H1 (cell line): Measurements from ENCODE around the gene CYP2B6. TPM values are rescaled to one million over a fixed set of nuclear protein-coding genes. Genes with fewer than 3 reads are reported as not detected.

Experiments used
- CTCF ChIA-PET: fragments of 300-600 bp; sonication (Branson Sonifier 250); formaldehyde crosslinking; loops from one replicate; lab custom pipeline; 2021; ENCODE audit not compliant: partially characterized antibody; lab: Charles Lee
- POLR2A ChIA-PET: fragments of 300-600 bp; sonication (Branson Sonifier 250); formaldehyde crosslinking; loops from one replicate; lab custom pipeline; 2021; ENCODE audit warnings: inconsistent platforms; ENCODE audit not compliant: partially characterized antibody; lab: Charles Lee
- DNase-seq, 2 experiments: peaks; one replicate each; pipeline versions ENCODE4 v3.0.0 to v3.0.0-alpha.2; 2010 to 2022; ENCODE audit warnings: low spot score in 2 of 2, low read depth in 1 of 2, mixed read lengths in 1 of 2
- FAIRE-seq: peaks from 2 replicates; lab custom pipeline; 2011; peaks lifted over from hg19 to GRCh38; lab: Jason Lieb, UNC
- H2AFZ ChIP-seq: 2 replicates; pipeline ENCODE4 v1.8.1; 2012; ENCODE audit warnings: low read length, inconsistent platforms
- H2AK5ac ChIP-seq: 2 replicates; pipeline ENCODE4 v1.6.1; 2013; ENCODE audit warnings: low read depth, low read length
- H2BK120ac ChIP-seq: replicated peaks from 2 replicates; pipeline ENCODE3; 2013; ENCODE audit warnings: low read depth, low read length, inconsistent platforms
- H2BK12ac ChIP-seq: 2 replicates; pipeline ENCODE4 v1.6.1; 2013; ENCODE audit warnings: low read depth, low read length
- H2BK15ac ChIP-seq: 2 replicates; pipeline ENCODE4 v1.6.1; 2013; ENCODE audit warnings: low read length
- H2BK20ac ChIP-seq: 2 replicates; pipeline ENCODE4 v1.6.1; 2013; ENCODE audit warnings: low read length
- H2BK5ac ChIP-seq: 2 replicates; pipeline ENCODE4 v1.6.1; 2013; ENCODE audit warnings: low read depth, low read length
- H3K14ac ChIP-seq: 2 replicates; pipeline ENCODE4 v1.6.1; 2013; ENCODE audit warnings: inconsistent platforms; ENCODE audit not compliant: insufficient read length
- H3K18ac ChIP-seq: 2 replicates; pipeline ENCODE4 v1.6.1; 2013; ENCODE audit warnings: low read length; ENCODE audit errors: extremely low read depth
- H3K23ac ChIP-seq: 2 replicates; pipeline ENCODE4 v1.6.1; 2013; ENCODE audit warnings: inconsistent platforms; ENCODE audit not compliant: insufficient read length
- H3K23me2 ChIP-seq: 2 replicates; pipeline ENCODE4 v1.6.1; 2013; ENCODE audit warnings: low read depth, low read length
- H3K27ac ChIP-seq: 2 replicates; pipeline ENCODE4 v1.6.1; 2011; ENCODE audit warnings: low read depth, low read length, inconsistent platforms
- H3K27me3 ChIP-seq, 4 experiments: replicated peaks in 1 of 4; 1 replicate in 1 of 4; 2 replicates in 3 of 4; pipeline versions ENCODE4 v1.6.1 to v1.8.1; 2011 to 2013; ENCODE audit warnings: low read length in 3 of 4, mild to moderate bottlenecking in 3 of 4, inconsistent platforms in 2 of 4, mixed read lengths in 2 of 4, moderate library complexity in 1 of 4; ENCODE audit not compliant: control insufficient read depth in 3 of 4, insufficient read depth in 3 of 4; ENCODE audit errors: extremely low read depth in 1 of 4
- H3K36me3 ChIP-seq, 4 experiments: 2 replicates each; pipeline versions ENCODE4 v1.6.1 to v1.8.1; 2011 to 2013; ENCODE audit warnings: mild to moderate bottlenecking in 4 of 4, low read length in 3 of 4, moderate library complexity in 2 of 4, control low read depth in 1 of 4, inconsistent platforms in 1 of 4; ENCODE audit not compliant: insufficient read depth in 4 of 4, control insufficient read depth in 2 of 4
- H3K4ac ChIP-seq: replicated peaks from 2 replicates; pipeline ENCODE3; 2013; ENCODE audit warnings: low read length, low read depth, mixed read lengths, inconsistent platforms; ENCODE audit not compliant: insufficient read length
- H3K4me1 ChIP-seq, 4 experiments: replicated peaks in 1 of 4; 1 replicate in 1 of 4; 2 replicates in 3 of 4; pipeline versions ENCODE4 v1.6.1 to v1.8.1; 2011 to 2013; ENCODE audit warnings: low read length in 3 of 4, inconsistent platforms in 2 of 4, mixed read lengths in 1 of 4; ENCODE audit not compliant: insufficient read depth in 4 of 4, control insufficient read depth in 3 of 4
- H3K4me2 ChIP-seq, 2 experiments: 2 replicates each; pipeline versions ENCODE4 v1.6.1 to v1.8.1; 2011 to 2013; ENCODE audit warnings: low read depth in 2 of 2, low read length in 2 of 2, control low read depth in 1 of 2, inconsistent platforms in 1 of 2, mild to moderate bottlenecking in 1 of 2; ENCODE audit not compliant: insufficient read depth in 1 of 2
- H3K4me3 ChIP-seq, 4 experiments: fragments of 200-600, 300-600 bp in 1 of 4; sonication (generic), shearing (Covaris generic), sonication (Bioruptor Twin) in 1 of 4; 2 replicates each; pipeline versions ENCODE4 v1.5.1 to v1.8.1; 2011 to 2016; ENCODE audit warnings: low read length in 4 of 4, low read depth in 3 of 4, control low read depth in 2 of 4, inconsistent platforms in 2 of 4, mild to moderate bottlenecking in 2 of 4, mixed read lengths in 1 of 4, moderate library complexity in 1 of 4; ENCODE audit not compliant: insufficient read depth in 2 of 4; ENCODE audit errors: extremely low read depth in 1 of 4
- H3K56ac ChIP-seq: replicated peaks from 2 replicates; pipeline ENCODE3; 2013; ENCODE audit warnings: low read depth, mild to moderate bottlenecking, mixed read lengths, low read length, inconsistent platforms; ENCODE audit not compliant: insufficient read length
- H3K79me1 ChIP-seq: 2 replicates; pipeline ENCODE4 v1.6.1; 2013; ENCODE audit warnings: low read depth, low read length, control low read depth
- H3K79me2 ChIP-seq, 2 experiments: 2 replicates each; pipeline versions ENCODE4 v1.6.1 to v1.8.1; 2012 to 2013; ENCODE audit warnings: low read length in 2 of 2, mild to moderate bottlenecking in 2 of 2, inconsistent platforms in 1 of 2; ENCODE audit not compliant: insufficient read depth in 2 of 2, control insufficient read depth in 1 of 2
- H3K9ac ChIP-seq, 4 experiments: replicated peaks in 1 of 4; 1 replicate in 1 of 4; 2 replicates in 3 of 4; pipeline versions ENCODE4 v1.6.1 to v1.8.1; 2011 to 2013; ENCODE audit warnings: low read depth in 3 of 4, low read length in 3 of 4, control low read depth in 2 of 4, mild to moderate bottlenecking in 2 of 4, moderate library complexity in 2 of 4, inconsistent platforms in 1 of 4; ENCODE audit errors: extremely low read depth in 1 of 4
- H3K9me3 ChIP-seq, 2 experiments: 2 replicates each; pipeline versions ENCODE4 v1.6.1 to v1.8.1; 2012 to 2013; ENCODE audit warnings: mild to moderate bottlenecking in 2 of 2, moderate library complexity in 2 of 2, control low read depth in 1 of 2, inconsistent platforms in 1 of 2, low read depth in 1 of 2, low read length in 1 of 2, mixed read lengths in 1 of 2; ENCODE audit not compliant: insufficient read depth in 2 of 2
- H4K20me1 ChIP-seq, 2 experiments: replicated peaks in 1 of 2; 2 replicates each; pipeline versions ENCODE3 to v1.8.1; 2011 to 2013; ENCODE audit warnings: inconsistent platforms in 2 of 2, low read length in 2 of 2, mild to moderate bottlenecking in 1 of 2; ENCODE audit not compliant: insufficient read depth in 2 of 2, control insufficient read depth in 1 of 2
- H4K5ac ChIP-seq: 2 replicates; pipeline ENCODE4 v1.6.1; 2013; ENCODE audit warnings: low read length, low read depth, mixed read lengths, inconsistent platforms; ENCODE audit not compliant: insufficient read length
- H4K8ac ChIP-seq: 2 replicates; pipeline ENCODE4 v1.8.0; 2013; ENCODE audit warnings: mild to moderate bottlenecking, moderate library complexity, low read length, inconsistent platforms; ENCODE audit not compliant: insufficient read depth; ENCODE audit errors: extremely low read depth
- H4K91ac ChIP-seq: replicated peaks from 2 replicates; pipeline ENCODE3; 2013; ENCODE audit warnings: low read length, mixed read lengths, inconsistent platforms; ENCODE audit not compliant: insufficient read length
- ASH2L ChIP-seq: fragments of 200-600, 300-600 bp; sonication (generic); IDR thresholded peaks from one replicate; pipeline ENCODE4 v1.7.1; 2017; ENCODE audit warnings: low read length
- CHD1 ChIP-seq: IDR thresholded peaks from 2 replicates; pipeline ENCODE4 v1.6.1; 2012; ENCODE audit warnings: low read depth, low read length, improper control_type of control experiment
- EP300 ChIP-seq, 2 experiments: IDR thresholded peaks; 1 replicate in 1 of 2; 2 replicates in 1 of 2; pipeline ENCODE4 v1.6.1; 2011 to 2012; ENCODE audit warnings: low read depth in 2 of 2, low read length in 2 of 2, mild to moderate bottlenecking in 2 of 2, borderline replicate concordance in 1 of 2, inconsistent platforms in 1 of 2, moderate library complexity in 1 of 2
- JUN ChIP-seq: IDR thresholded peaks from 2 replicates; pipeline ENCODE4 v1.6.1; 2011; ENCODE audit warnings: low read depth, mild to moderate bottlenecking, improper control_type of control experiment, low read length
- NANOG ChIP-seq: IDR thresholded peaks from 2 replicates; pipeline ENCODE4 v1.6.1; 2011; ENCODE audit warnings: low read length, low read depth, mild to moderate bottlenecking, inconsistent platforms; ENCODE audit not compliant: insufficient read depth, poor library complexity, severe bottlenecking
- POLR2A ChIP-seq, 2 experiments: IDR thresholded peaks; 1 replicate in 1 of 2; 2 replicates in 1 of 2; pipeline ENCODE4 v1.6.1; 2011; ENCODE audit warnings: low read depth in 2 of 2, low read length in 2 of 2, mild to moderate bottlenecking in 2 of 2; ENCODE audit errors: control extremely low read depth in 1 of 2
- RAD21 ChIP-seq, 2 experiments: IDR thresholded peaks in 1 of 2; conservative IDR thresholded peaks in 1 of 2; 2 replicates each; pipeline ENCODE4 v1.6.1; 2011; ENCODE audit warnings: low read depth in 2 of 2, low read length in 2 of 2, improper control_type of control experiment in 1 of 2, inconsistent platforms in 1 of 2, mild to moderate bottlenecking in 1 of 2, moderate library complexity in 1 of 2
- WGBS, 2 experiments: shearing (Covaris generic) in 1 of 2; methylation state at CpG; one replicate each; pipeline versions ENCODE4 v1.1.6 to v1.1.7; 2013 to 2015; ENCODE audit warnings: low lambda C conversion rate in 2 of 2, mixed read lengths in 2 of 2, inconsistent platforms in 1 of 2, low coverage in 1 of 2, missing lambda C conversion rate in 1 of 2; ENCODE audit not compliant: insufficient replicate concordance in 2 of 2, insufficient coverage in 1 of 2, insufficient read length in 1 of 2; ENCODE audit errors: extremely low coverage in 1 of 2, missing lambda C conversion rate in 1 of 2; 5-methylcytosine and 5-hydroxymethylcytosine counted together
- polyA plus RNA-seq, 7 experiments: library from polyadenylated mRNA; depleted of rRNA in 3 of 7; stranded (reverse) in 5 of 7; unstranded in 2 of 7; fragments of >200 nt in 5 of 7; fragments of 200-250 nt in 2 of 7; gene quantifications; 1 replicate in 5 of 7; 2 replicates in 1 of 7; 4 replicates in 1 of 7; pipeline versions ENCODE4 v1.2.1 to v1.2.3, GENCODE V29; 2011 to 2013; ENCODE audit warnings: missing spikeins in 2 of 7, mixed read lengths in 2 of 7
- total RNA-seq: library from RNA; stranded (reverse); fragmentation: NEBNext Ultra II Directional; extraction: Animal tissue kit (Norgen Biotek cat#: 25700); gene quantifications from 2 replicates; pipeline ENCODE4 v1.2.1, GENCODE V29; 2021
- TF ChIP-seq, protein P1 (sequence below), 3 experiments: IDR thresholded peaks; 1 replicate in 2 of 3; 2 replicates in 1 of 3; pipeline versions ENCODE4 v1.5.1 to v1.6.1; 2011; ENCODE audit warnings: low read length in 3 of 3, mild to moderate bottlenecking in 3 of 3, inconsistent platforms in 2 of 3, low read depth in 1 of 3, moderate library complexity in 1 of 3; ENCODE audit not compliant: insufficient read depth in 1 of 3; ENCODE audit errors: control extremely low read depth in 1 of 3
- TF ChIP-seq, protein P2 (sequence below): IDR thresholded peaks from 2 replicates; pipeline ENCODE4 v1.6.1; 2011; ENCODE audit warnings: low read length, improper control_type of control experiment

CYP2B6 gene
- total and polyA plus RNA-seq, 2 of the 8 experiments (the other 6 are each of a cell fraction or from before 2014, with no cell fraction given) = 2.8 to 5.4 TPM

DNA sequence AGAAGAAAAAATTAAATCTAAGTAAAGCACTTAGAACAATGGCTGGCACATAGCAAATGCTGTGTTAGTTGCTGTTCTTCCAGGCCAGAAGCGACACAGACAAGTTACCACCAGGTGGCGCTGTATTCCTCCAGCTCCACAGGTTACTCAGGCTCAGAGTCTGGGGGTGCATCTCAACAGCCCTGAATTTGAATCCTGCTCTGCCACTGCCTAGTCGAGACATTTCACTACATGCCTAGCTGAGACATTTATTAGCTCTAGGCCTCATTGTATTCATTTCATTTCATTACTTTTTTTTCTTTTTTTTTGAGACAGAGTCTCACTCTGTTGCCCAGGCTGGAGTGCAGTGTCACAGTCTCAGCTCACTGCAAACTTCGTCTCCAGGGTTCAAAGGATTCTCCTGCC lies 16.4 kb upstream of the CYP2B6 start:
- no peak overlapping the region for H3K4me2 ChIP-seq
- H3K79me1 ChIP-seq = no peaks in the 10 kb centered on the region
- WGBS, 2 experiments = 43% methylated on average over 4 of the region's 4 CpGs; no CpG with 5 or more reads in 1 of the 2 experiments
- H2BK20ac ChIP-seq = no peak overlapping the region
- H3K18ac ChIP-seq = no peak overlapping the region
- H4K91ac ChIP-seq = no peak overlapping the region
- H3K4me1 ChIP-seq = no peaks in the 10 kb centered on the region
- no peak overlapping the region for H3K9ac ChIP-seq
- CTCF ChIA-PET = interaction anchor here (0.7 to 3.6 kb wide), 25 partner anchors 9 to 223 kb away, joined by 3 to 15 read pairs (median 4); partner anchors contain the start of gene CYP2B6
- no peak overlapping the region for H2BK120ac ChIP-seq
- peaks cover 8 to 9% of the 10 kb centered on the region in 2 experiments for H3K9me3 ChIP-seq
- H2AFZ ChIP-seq = no peak overlapping the region
- H3K23me2 ChIP-seq = no peaks in the 10 kb centered on the region
- no peak overlapping the region for H4K5ac ChIP-seq
- no peak overlapping the region for H3K4me3 ChIP-seq
- H3K56ac ChIP-seq = no peak overlapping the region
- H3K23ac ChIP-seq = no peak overlapping the region
- H3K4ac ChIP-seq = no peak overlapping the region
- H2AK5ac ChIP-seq = no peak overlapping the region
- DNase-seq (peak; percentile 53 to 84), FAIRE-seq (peak; percentile 96)
- no peaks in the 10 kb centered on the region for H3K36me3 ChIP-seq
- no peaks in the 10 kb centered on the region for H4K20me1 ChIP-seq
- POLR2A ChIA-PET = interaction anchor here (1.0 kb wide), 1 partner anchor 334 kb away, joined by 3 read pairs; no protein-coding TSS in a partner anchor
- no peaks in the 10 kb centered on the region for H3K79me2 ChIP-seq
- H3K14ac ChIP-seq = no peak overlapping the region
- no peak overlapping the region for H2BK5ac ChIP-seq
- no peak overlapping the region for H2BK12ac ChIP-seq
- no peak overlapping the region for H2BK15ac ChIP-seq
- no peak overlapping the region for H4K8ac ChIP-seq
- no peaks in the 10 kb centered on the region; a peak in 1 of 7 replicates for H3K27me3 ChIP-seq
- H3K27ac ChIP-seq = no peak overlapping the region
- no peak for TF ChIP-seq NANOG
- TF ChIP-seq ASH2L = no peak
- no peak for TF ChIP-seq CHD1
- peak; percentile 85 to 92 for TF ChIP-seq RAD21 (IDR thresholded peaks at IDR 0.05 in 1 of 2, conservative IDR thresholded peaks at IDR 0.05 in 1 of 2; ENCODE audit: low read depth in 2 of 2, low read length in 2 of 2)
- TF ChIP-seq, protein P1, sequence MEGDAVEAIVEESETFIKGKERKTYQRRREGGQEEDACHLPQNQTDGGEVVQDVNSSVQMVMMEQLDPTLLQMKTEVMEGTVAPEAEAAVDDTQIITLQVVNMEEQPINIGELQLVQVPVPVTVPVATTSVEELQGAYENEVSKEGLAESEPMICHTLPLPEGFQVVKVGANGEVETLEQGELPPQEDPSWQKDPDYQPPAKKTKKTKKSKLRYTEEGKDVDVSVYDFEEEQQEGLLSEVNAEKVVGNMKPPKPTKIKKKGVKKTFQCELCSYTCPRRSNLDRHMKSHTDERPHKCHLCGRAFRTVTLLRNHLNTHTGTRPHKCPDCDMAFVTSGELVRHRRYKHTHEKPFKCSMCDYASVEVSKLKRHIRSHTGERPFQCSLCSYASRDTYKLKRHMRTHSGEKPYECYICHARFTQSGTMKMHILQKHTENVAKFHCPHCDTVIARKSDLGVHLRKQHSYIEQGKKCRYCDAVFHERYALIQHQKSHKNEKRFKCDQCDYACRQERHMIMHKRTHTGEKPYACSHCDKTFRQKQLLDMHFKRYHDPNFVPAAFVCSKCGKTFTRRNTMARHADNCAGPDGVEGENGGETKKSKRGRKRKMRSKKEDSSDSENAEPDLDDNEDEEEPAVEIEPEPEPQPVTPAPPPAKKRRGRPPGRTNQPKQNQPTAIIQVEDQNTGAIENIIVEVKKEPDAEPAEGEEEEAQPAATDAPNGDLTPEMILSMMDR (IDR thresholded peaks at IDR 0.05; ENCODE audit: control extremely low read depth in 1 of 3, insufficient read depth in 1 of 3, low read depth in 1 of 3, low read length in 3 of 3) = peak; percentile 78 to 92 (median 84)
- TF ChIP-seq JUN = no peak
- no peak for TF ChIP-seq POLR2A (IDR thresholded peaks at IDR 0.05; ENCODE audit: control extremely low read depth in 1 of 2, low read depth in 2 of 2, low read length in 2 of 2)
- TF ChIP-seq EP300 (IDR thresholded peaks at IDR 0.05; ENCODE audit: borderline replicate concordance in 1 of 2, low read depth in 2 of 2, low read length in 2 of 2) = no peak
- TF ChIP-seq, protein P2, sequence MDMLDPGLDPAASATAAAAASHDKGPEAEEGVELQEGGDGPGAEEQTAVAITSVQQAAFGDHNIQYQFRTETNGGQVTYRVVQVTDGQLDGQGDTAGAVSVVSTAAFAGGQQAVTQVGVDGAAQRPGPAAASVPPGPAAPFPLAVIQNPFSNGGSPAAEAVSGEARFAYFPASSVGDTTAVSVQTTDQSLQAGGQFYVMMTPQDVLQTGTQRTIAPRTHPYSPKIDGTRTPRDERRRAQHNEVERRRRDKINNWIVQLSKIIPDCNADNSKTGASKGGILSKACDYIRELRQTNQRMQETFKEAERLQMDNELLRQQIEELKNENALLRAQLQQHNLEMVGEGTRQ = no peak
